Measurements from ENCODE around the gene OXCT1. TPM values are rescaled to one million over a fixed set of nuclear protein-coding genes. Genes with fewer than 3 reads are reported as not detected.

Gene OXCT1
- total and polyA plus RNA-seq, 9 of the 15 experiments (the other 6 are each of a cell fraction or from before 2014, with no cell fraction given) = 24.7 to 61.2 (median 41.9) TPM

GRCh38 chr5:41858890-41859289 is 11.3 kb downstream of the OXCT1 start:
- intact Hi-C loops (cut with micrococcal nuclease) = loop anchor here (5.0 to 10.0 kb wide), 3 partner anchors 726 to 1028 kb away; no protein-coding TSS in a partner anchor
- 50% methylated on average over 2 of the region's 2 CpGs for WGBS (ENCODE audit: insufficient coverage, low coverage, missing lambda C conversion rate)

More at GRCh38 chr5:41858890-41859289, 11.3 kb downstream of the OXCT1 start:
- H2AFZ ChIP-seq (ENCODE audit: low read depth, low read length) = no peak overlapping the region
- FAIRE-seq (no peak), DNase-seq (ENCODE audit: extremely low read depth in 1 of 4, low spot score in 3 of 4) (no peak), ATAC-seq (no peak)
- H3K9me3 ChIP-seq (replicated peaks; ENCODE audit: control insufficient read depth, insufficient read depth, low read depth, low read length) = no peaks in the 10 kb centered on the region
- H3K4me2 ChIP-seq (ENCODE audit: insufficient read depth, low read length) = no peak overlapping the region
- H3K4me3 ChIP-seq = no peak overlapping the region
- no peak overlapping the region for H3K27ac ChIP-seq (ENCODE audit: extremely low read depth, low read depth, low read length)
- no peak for TF ChIP-seq HBP1 (CRISPR knock-in tag; IDR thresholded peaks at IDR 0.05)
- no peak for TF ChIP-seq THRAP3 (IDR thresholded peaks at IDR 0.05; ENCODE audit: borderline replicate concordance)
- no peak for TF ChIP-seq BACH1 (tag; IDR thresholded peaks at IDR 0.05)
- TF ChIP-seq L3MBTL2 (IDR thresholded peaks at IDR 0.05) = no peak
- no peak for TF ChIP-seq MYC (IDR thresholded peaks at IDR 0.05; ENCODE audit: low read depth, low read length)
- no peak for TF ChIP-seq MYC (CRISPR knock-in tag; IDR thresholded peaks at IDR 0.05; ENCODE audit: borderline replicate concordance, low read depth)
- no peak for TF ChIP-seq ZNF699 (CRISPR knock-in tag; IDR thresholded peaks at IDR 0.05; ENCODE audit: insufficient replicate concordance)
- no peak for TF ChIP-seq MAX (CRISPR knock-in tag; IDR thresholded peaks at IDR 0.05)
- TF ChIP-seq NR2C2 (CRISPR knock-in tag; IDR thresholded peaks at IDR 0.05) = no peak
- TF ChIP-seq NR2C2 (tag; IDR thresholded peaks at IDR 0.05) = no peak
- no peak for TF ChIP-seq ZNF764 (CRISPR knock-in tag; IDR thresholded peaks at IDR 0.05; ENCODE audit: low read depth)
- no peak for TF ChIP-seq ZNF280A (IDR thresholded peaks at IDR 0.05; ENCODE audit: low read depth, partially characterized antibody)
- TF ChIP-seq NFE2 (IDR thresholded peaks at IDR 0.05; ENCODE audit: low read depth) = no peak
- no peak for TF ChIP-seq MYBL2 (IDR thresholded peaks at IDR 0.05; ENCODE audit: low read depth)
- no peak for TF ChIP-seq MYBL2 (CRISPR knock-in tag; IDR thresholded peaks at IDR 0.05; ENCODE audit: borderline replicate concordance)
- no peak for TF ChIP-seq PURB (CRISPR knock-in tag; IDR thresholded peaks at IDR 0.05; ENCODE audit: low read depth)
- TF ChIP-seq IFI16 (CRISPR knock-in tag; IDR thresholded peaks at IDR 0.05) = no peak
- TF ChIP-seq UBTF (IDR thresholded peaks at IDR 0.05; ENCODE audit: borderline replicate concordance in 1 of 2, low read depth in 2 of 2, low read length in 2 of 2) = no peak
- H3K27me3 ChIP-seq (ENCODE audit: control insufficient read depth in 2 of 2, insufficient read depth in 2 of 2, low read length in 2 of 2) = no peaks in the 10 kb centered on the region
- H3K36me3 ChIP-seq (ENCODE audit: control insufficient read depth, insufficient read depth, low read length) = peaks cover 54% of the 10 kb centered on the region
- BruUV-seq (replicated peaks) = no TSS peak
- CTCF ChIA-PET (ENCODE audit: low intra/inter-chr PET ratio) = interaction anchor here (0.5 to 1.2 kb wide), 2 partner anchors 199 to 910 kb away, joined by 3 to 4 read pairs; no protein-coding TSS in a partner anchor
- no peaks in the 10 kb centered on the region; the same call in 1 of the 2 replicates for H4K20me1 ChIP-seq (replicated peaks; ENCODE audit: control insufficient read depth, insufficient read depth, low read length)
- in situ Hi-C loops (cut with MboI) = loop anchor here (5.0 to 25.0 kb wide), 3 partner anchors 203 to 903 kb away; partner anchors contain the start of gene CCDC152
- H3K79me2 ChIP-seq (ENCODE audit: control insufficient read depth, insufficient read depth, low read length) = peaks cover 9% of the 10 kb centered on the region
- H3K4me1 ChIP-seq (replicated peaks in 1 of 2; ENCODE audit: control insufficient read depth in 2 of 2, insufficient read depth in 2 of 2, low read length in 2 of 2) = peaks cover 0 to 2% of the 10 kb centered on the region in 2 experiments; a peak in 2 of 5 replicates
- no peak overlapping the region for H3K9ac ChIP-seq (ENCODE audit: insufficient read depth in 1 of 2, low read depth in 2 of 2, low read length in 2 of 2)
- POLR2A ChIA-PET = interaction anchor here (1.8 kb wide), 1 partner anchor 10 kb away, joined by 6 read pairs; no protein-coding TSS in a partner anchor
- H3K9me1 ChIP-seq (ENCODE audit: control insufficient read depth, insufficient read depth, low read length) = no peaks in the 10 kb centered on the region

Data from K562 (cell line).